Measurements from ENCODE around the gene PGGHG.

PGGHG gene

GRCh38 chr11:295351-296170 lies 6.6 kb downstream of the PGGHG start:
- TF ChIP-seq, protein P1, sequence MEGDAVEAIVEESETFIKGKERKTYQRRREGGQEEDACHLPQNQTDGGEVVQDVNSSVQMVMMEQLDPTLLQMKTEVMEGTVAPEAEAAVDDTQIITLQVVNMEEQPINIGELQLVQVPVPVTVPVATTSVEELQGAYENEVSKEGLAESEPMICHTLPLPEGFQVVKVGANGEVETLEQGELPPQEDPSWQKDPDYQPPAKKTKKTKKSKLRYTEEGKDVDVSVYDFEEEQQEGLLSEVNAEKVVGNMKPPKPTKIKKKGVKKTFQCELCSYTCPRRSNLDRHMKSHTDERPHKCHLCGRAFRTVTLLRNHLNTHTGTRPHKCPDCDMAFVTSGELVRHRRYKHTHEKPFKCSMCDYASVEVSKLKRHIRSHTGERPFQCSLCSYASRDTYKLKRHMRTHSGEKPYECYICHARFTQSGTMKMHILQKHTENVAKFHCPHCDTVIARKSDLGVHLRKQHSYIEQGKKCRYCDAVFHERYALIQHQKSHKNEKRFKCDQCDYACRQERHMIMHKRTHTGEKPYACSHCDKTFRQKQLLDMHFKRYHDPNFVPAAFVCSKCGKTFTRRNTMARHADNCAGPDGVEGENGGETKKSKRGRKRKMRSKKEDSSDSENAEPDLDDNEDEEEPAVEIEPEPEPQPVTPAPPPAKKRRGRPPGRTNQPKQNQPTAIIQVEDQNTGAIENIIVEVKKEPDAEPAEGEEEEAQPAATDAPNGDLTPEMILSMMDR (IDR thresholded peaks at IDR 0.05; ENCODE audit: control insufficient read depth, extremely low read depth, insufficient read depth) = no peak

GRCh38 chr11:296171-297050 lies 7.5 kb downstream of the PGGHG start:
- H3K4me3 ChIP-seq (ENCODE audit: low read depth, low read length) = no peak overlapping the region
- TF ChIP-seq, protein P1 (IDR thresholded peaks at IDR 0.05; ENCODE audit: control insufficient read depth, extremely low read depth, insufficient read depth) = no peak
- no peak for DNase-seq (ENCODE audit: low read depth)

More at GRCh38 chr11:295351-296170, 6.6 kb downstream of the PGGHG start:
- H3K4me3 ChIP-seq (ENCODE audit: low read depth, low read length) = no peak overlapping the region
- DNase-seq (ENCODE audit: low read depth) = no peak

DNA sequence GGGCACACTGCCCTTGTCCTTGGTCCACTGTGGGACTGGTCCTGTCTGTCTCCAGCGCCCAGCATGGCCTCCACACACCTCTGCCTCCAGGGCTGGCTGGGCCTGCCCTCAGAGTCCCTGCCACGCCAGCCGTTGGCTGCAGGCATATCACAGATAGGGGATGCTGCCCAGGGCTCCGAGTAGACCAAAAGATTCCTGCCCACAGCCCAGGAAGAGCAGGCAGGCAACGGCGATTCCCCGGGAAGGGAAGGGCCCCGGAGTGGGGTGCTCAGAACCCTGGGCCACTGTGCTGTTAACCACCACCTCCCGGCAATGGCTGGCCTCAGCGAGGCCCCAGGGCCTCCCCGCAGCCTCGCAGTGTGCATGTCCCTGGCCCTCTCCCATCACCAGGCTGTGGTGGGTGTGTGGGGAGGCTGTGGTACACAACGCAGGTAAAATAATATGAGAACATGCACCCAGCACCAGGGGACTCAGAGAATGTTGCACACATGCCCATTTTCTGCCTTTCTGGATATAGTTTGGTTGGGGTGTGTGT lies 8.2 kb downstream of the PGGHG start:
- TF ChIP-seq, protein P1 (IDR thresholded peaks at IDR 0.05; ENCODE audit: control insufficient read depth, extremely low read depth, insufficient read depth) = no peak
- DNase-seq (ENCODE audit: low read depth) = no peak
- H3K4me3 ChIP-seq (ENCODE audit: low read depth, low read length) = no peak overlapping the region

DNA sequence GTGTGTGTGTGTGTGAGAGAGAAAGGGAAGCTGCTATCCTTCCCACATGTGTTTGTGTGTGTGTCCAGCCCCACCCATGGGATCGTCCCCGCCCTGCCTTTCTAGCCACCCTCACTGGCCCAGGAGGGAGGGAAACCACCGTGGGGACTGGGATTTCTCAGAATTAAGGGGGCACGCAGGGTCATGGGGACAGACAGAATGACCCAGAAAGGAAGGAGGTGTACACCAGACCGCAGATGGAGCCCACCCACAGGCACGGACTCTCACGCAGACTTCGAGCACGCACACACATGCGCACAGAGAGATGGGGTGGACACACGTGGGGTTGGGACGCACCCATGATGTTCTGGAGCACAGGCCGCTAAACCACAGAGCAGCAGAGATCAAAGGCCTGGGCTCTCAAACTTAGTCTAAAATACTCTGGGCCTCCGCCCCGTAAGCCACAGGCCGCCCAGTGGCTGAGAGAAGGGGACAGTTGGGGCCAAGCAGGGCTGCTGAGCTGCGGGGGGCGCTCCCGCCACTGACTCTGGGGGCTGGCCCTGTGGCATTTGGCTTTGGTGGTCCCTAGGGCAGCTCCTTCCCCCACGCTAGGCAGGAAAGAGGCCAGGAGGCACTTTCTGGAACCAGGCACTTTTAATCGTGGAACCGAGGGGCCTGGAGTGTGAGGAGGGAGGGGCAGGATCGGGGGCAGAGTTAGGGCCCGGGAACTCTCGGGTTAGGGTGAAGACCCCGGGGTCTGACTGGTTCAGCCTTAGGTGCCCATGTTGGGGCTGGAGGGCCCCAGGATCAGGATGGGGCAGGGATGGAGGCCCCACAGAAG lies 8.9 kb downstream of the PGGHG start:
- DNase-seq (ENCODE audit: low read depth) = no peak
- TF ChIP-seq, protein P1 (IDR thresholded peaks at IDR 0.05; ENCODE audit: control insufficient read depth, extremely low read depth, insufficient read depth) = no peak
- no peak overlapping the region for H3K4me3 ChIP-seq (ENCODE audit: low read depth, low read length)

- H3K4me3 ChIP-seq (ENCODE audit: low read depth, low read length) = no peak overlapping the region
- TF ChIP-seq, protein P1 (IDR thresholded peaks at IDR 0.05; ENCODE audit: control insufficient read depth, extremely low read depth, insufficient read depth) = no peak
- no peak for DNase-seq (ENCODE audit: low read depth)
These were observed 9.6 kb downstream of the PGGHG start for GRCh38 chr11:298406-299065.

Measured in LNCaP clone FGC (cell line).